Immature natural killer cell (primary cell): Measurements from ENCODE around the gene MED13. TPM values are rescaled to one million over a fixed set of nuclear protein-coding genes. Genes with fewer than 3 reads are reported as not detected.

Experiments
- DNase-seq, 3 donors: peaks; one replicate each; pipeline ENCODE4 v3.0.0; 2022; ENCODE audit warnings: mixed read lengths in 1 of 3
- H3K27ac Mint-ChIP-seq, 6 donors: one replicate each; pipeline ENCODE4 v1.8.0; 2020; ENCODE audit warnings: mixed read lengths in 6 of 6, mild to moderate bottlenecking in 5 of 6, inconsistent platforms in 4 of 6, moderate library complexity in 3 of 6
- H3K27me3 Mint-ChIP-seq, 3 donors: one replicate each; pipeline ENCODE4 v1.8.0; 2020 to 2021; ENCODE audit warnings: low read depth in 3 of 3, mild to moderate bottlenecking in 3 of 3, mixed read lengths in 3 of 3, moderate library complexity in 3 of 3, inconsistent platforms in 1 of 3
- H3K36me3 Mint-ChIP-seq, 3 donors: one replicate each; pipeline ENCODE4 v1.8.0; 2020; ENCODE audit warnings: mixed read lengths in 3 of 3, inconsistent platforms in 2 of 3, mild to moderate bottlenecking in 2 of 3
- H3K4me1 Mint-ChIP-seq, 2 donors: one replicate each; pipeline ENCODE4 v1.8.0; 2020; ENCODE audit warnings: inconsistent platforms in 2 of 2, mild to moderate bottlenecking in 2 of 2, mixed read lengths in 2 of 2, moderate library complexity in 1 of 2
- H3K4me3 Mint-ChIP-seq, 5 donors: one replicate each; pipeline ENCODE4 v1.8.0; 2020; ENCODE audit warnings: mild to moderate bottlenecking in 5 of 5, mixed read lengths in 5 of 5, inconsistent platforms in 3 of 5, moderate library complexity in 3 of 5
- H3K9me3 Mint-ChIP-seq, 6 donors: one replicate each; pipeline ENCODE4 v1.8.0; 2020; ENCODE audit warnings: mild to moderate bottlenecking in 6 of 6, mixed read lengths in 6 of 6, inconsistent platforms in 4 of 6, moderate library complexity in 3 of 6
- polyA plus RNA-seq, 3 donors: library from polyadenylated mRNA; unstranded; fragments of 300-500 nt; fragmentation: Illumina TruSeq; gene quantifications; one replicate each; pipeline ENCODE4 v1.2.3, GENCODE V29; 2021

Gene MED13
- polyA plus RNA-seq, 3 donors from 2014 or later: 0.30 to 5.1 (median 4.5) TPM

DNA sequence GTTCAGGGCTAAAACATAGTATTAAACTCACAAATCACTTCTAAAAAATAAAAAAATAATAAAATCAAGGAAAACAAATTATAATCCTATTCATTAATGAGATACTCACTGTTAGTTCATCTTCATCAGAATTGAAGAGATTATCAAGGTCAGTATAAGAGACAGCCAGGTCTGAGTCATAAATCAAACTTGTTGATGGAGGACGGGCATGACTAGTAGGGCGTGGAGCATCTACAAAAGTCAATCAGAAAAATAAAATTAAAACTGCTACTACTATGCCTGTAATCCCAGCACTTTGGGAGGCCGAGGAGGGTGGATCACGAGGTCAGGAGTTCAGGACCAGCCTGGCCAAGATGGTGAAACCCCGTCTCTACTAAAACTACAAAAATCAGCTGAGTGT lies 78.2 kb downstream of the MED13 start:
- H3K36me3 Mint-ChIP-seq: peaks cover 7 to 23% (median 19%) of the 10 kb centered on the region in 3 donors
- DNase-seq: no peak
- H3K27me3 Mint-ChIP-seq: no peaks in the 10 kb centered on the region
- peaks cover 3 to 15% of the 10 kb centered on the region in 2 donors for H3K4me1 Mint-ChIP-seq
- no peak overlapping the region for H3K27ac Mint-ChIP-seq
- H3K9me3 Mint-ChIP-seq: no peaks in the 10 kb centered on the region
- no peak overlapping the region for H3K4me3 Mint-ChIP-seq

DNA sequence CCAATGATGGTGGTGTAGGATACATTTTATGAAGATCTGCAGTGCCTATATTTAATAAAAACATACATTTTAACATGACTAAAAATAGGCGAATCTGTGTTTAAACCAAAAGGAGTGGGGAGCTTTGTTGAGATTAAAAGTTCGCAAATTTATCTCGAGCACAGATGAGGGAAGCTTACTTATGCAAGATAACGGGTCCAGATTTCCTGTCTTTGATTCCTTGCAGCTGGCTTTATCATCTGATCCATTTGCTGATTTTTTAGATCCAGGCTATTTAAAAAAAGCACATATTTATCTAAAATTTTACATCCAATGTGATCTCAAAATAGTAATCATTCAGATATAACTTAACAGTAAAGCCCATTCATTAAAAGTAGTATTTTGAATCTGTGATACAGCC lies 80.3 kb downstream of the MED13 start:
- no peak for DNase-seq
- no peaks in the 10 kb centered on the region for H3K9me3 Mint-ChIP-seq
- H3K36me3 Mint-ChIP-seq: peaks cover 7 to 26% (median 22%) of the 10 kb centered on the region in 3 donors
- H3K4me1 Mint-ChIP-seq: peaks cover 10 to 24% of the 10 kb centered on the region in 2 donors
- peaks cover 0 to 2% (median 0%) of the 10 kb centered on the region in 3 donors for H3K27me3 Mint-ChIP-seq
- no peak overlapping the region for H3K4me3 Mint-ChIP-seq
- H3K27ac Mint-ChIP-seq: no peak overlapping the region

DNA sequence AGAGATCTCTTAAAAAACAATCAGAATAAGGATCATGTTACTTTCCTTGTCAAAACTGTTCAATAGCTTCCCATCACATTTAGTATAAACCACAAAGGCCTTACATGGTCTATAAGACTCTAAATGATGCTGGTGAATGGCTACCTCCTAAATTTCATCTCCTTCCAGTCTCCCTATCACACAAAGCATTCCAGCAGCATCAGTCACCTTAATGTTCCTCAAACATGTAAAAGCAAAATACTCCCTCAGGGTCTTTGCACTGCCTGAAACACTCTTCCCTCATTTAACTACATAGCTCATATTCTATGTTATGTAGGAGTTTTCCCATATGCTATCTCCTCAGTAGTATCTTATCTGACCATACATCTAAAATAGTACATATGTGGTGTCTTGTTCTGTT lies 83.8 kb downstream of the MED13 start:
- no peaks in the 10 kb centered on the region for H3K9me3 Mint-ChIP-seq
- H3K4me3 Mint-ChIP-seq: no peak overlapping the region
- H3K36me3 Mint-ChIP-seq: peaks cover 0 to 24% (median 13%) of the 10 kb centered on the region in 3 donors
- H3K27me3 Mint-ChIP-seq: peaks cover 0 to 2% (median 0%) of the 10 kb centered on the region in 3 donors
- peaks cover 12 to 27% of the 10 kb centered on the region in 2 donors for H3K4me1 Mint-ChIP-seq
- no peak overlapping the region for H3K27ac Mint-ChIP-seq
- no peak for DNase-seq

DNA sequence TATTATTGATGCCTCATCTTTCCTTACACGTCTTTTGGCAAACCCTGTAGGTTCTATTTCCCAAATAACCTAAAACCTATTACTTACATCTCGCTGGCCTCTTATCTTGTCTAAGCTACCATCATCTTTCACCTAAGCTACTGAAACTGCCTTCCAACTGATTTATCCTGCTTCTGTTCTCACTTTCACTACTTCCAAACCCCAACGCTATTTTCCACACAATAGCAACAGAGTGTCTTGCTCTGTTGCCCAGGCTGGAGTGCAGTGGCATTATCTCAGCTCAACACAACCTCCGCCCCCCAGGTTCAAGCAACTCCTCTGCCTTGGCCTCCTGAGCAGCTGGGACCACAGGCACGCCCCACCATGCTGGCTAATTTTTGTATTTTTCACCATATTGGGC lies 84.5 kb downstream of the MED13 start:
- peaks cover 0 to 28% (median 17%) of the 10 kb centered on the region in 3 donors for H3K36me3 Mint-ChIP-seq
- DNase-seq: no peak
- H3K4me3 Mint-ChIP-seq: no peak overlapping the region
- H3K4me1 Mint-ChIP-seq: peaks cover 12 to 27% of the 10 kb centered on the region in 2 donors
- H3K27ac Mint-ChIP-seq: peak overlapping the region in 3 of 6 donors; percentile 2 to 42 (median 11)
- H3K9me3 Mint-ChIP-seq: no peaks in the 10 kb centered on the region
- peaks cover 0 to 2% (median 0%) of the 10 kb centered on the region in 3 donors for H3K27me3 Mint-ChIP-seq

DNA sequence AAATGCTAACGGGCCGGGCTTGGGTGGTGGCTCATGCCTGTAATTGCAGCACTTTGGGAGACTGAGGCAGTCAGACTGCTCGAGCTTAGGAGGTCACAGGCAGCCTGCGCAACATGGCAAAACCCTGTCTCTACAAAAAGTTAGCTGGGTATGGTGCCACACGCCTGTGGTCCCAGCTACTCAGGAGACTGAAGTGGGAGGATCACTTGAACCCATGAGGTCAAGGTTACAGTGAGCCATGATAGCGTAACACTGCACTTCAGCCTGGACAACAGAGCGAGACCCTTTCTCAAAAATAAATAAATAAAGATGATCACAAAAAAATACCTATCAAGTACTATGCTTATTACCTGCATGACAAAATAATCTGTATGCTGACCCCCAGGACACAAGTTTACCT lies 91.0 kb downstream of the MED13 start:
- H3K27me3 Mint-ChIP-seq: peaks cover 0 to 2% (median 0%) of the 10 kb centered on the region in 3 donors
- no peak for DNase-seq
- H3K36me3 Mint-ChIP-seq: peaks cover 0 to 11% (median 4%) of the 10 kb centered on the region in 3 donors
- no peak overlapping the region for H3K4me3 Mint-ChIP-seq
- peak overlapping the region in 4 of 6 donors; percentile 34 to 61 (median 50) for H3K27ac Mint-ChIP-seq
- peaks cover 9 to 30% of the 10 kb centered on the region in 2 donors for H3K4me1 Mint-ChIP-seq
- H3K9me3 Mint-ChIP-seq: no peaks in the 10 kb centered on the region

DNA sequence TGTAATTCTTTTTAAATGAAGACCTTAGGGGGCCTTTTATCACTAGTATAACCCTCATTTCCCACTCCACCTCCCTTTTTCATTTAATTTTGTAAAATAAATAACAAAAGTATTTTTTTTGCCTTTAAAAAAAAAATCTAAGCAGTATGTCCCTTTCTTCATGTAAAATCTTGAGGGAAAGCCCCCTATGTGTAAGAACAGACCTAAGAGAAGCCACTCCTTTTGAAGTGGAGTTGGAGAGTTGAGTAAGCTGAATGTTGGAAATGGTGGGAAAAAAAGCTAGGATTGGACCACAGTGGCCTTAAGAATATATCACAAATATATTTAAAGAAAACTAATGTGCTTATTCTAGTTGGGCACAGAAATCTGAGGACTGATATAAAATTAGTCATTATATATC lies 92.8 kb downstream of the MED13 start:
- no peaks in the 10 kb centered on the region for H3K9me3 Mint-ChIP-seq

DNA sequence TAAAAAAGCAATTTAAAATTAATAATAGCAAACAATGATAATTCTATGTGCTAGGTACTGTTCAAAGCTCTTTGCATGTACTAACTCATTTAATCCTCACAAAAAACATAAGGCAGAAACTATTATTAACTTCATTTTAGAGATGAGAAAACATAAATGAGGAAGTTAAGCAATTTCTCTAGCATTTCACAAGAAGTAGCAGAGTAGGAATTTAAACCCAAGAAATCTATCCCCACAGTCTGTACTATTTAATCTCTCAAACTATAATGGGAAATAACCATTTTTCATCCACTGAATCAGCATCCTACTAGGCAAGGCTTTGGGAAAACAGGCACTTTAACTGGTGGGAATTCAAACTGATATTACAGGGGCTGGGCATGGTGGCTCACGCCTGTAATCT lies 95.0 kb downstream of the MED13 start:
- Mint-ChIP-seq H3K4me3 (no peak overlapping the region), H3K9me3 (no peaks in the 10 kb centered on the region), H3K27ac (no peak overlapping the region), H3K36me3 (peaks cover 3 to 23% (median 12%) of the 10 kb centered on the region in 3 donors), H3K27me3 (peaks cover 0 to 2% (median 0%) of the 10 kb centered on the region in 3 donors), H3K4me1 (peaks cover 8 to 18% of the 10 kb centered on the region in 2 donors)
- DNase-seq: no peak

More for the DNA sequence above, 92.8 kb downstream of the MED13 start:
- Mint-ChIP-seq H3K4me1 (peaks cover 7 to 28% of the 10 kb centered on the region in 2 donors), H3K4me3 (no peak overlapping the region), H3K36me3 (peaks cover 3 to 19% (median 9%) of the 10 kb centered on the region in 3 donors), H3K27ac (no peak overlapping the region), H3K27me3 (peaks cover 0 to 2% (median 0%) of the 10 kb centered on the region in 3 donors)
- DNase-seq: no peak

DNA sequence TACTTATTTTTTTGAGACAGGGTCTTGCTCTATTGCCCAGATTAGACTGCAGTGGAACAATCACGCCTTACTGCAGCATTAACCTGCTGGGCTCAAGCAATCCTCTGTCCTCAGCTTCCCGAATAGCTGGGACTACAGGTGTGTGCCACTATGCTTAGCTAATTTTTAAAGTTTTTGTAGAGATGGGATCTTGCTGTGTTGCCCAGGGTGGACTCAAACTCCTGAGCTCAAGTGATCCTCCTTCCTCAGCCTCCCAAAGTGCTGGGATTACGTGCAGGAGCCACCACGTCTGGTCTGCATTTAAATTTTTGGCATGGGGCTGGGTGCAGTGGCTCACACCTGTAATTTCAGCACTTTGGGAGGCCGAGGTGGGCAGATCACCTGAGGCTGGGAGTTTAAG lies 96.3 kb downstream of the MED13 start:
- H3K27ac Mint-ChIP-seq: no peak overlapping the region
- H3K4me1 Mint-ChIP-seq: peaks cover 3 to 6% of the 10 kb centered on the region in 2 donors
- no peak for DNase-seq
- H3K27me3 Mint-ChIP-seq: peaks cover 0 to 2% (median 0%) of the 10 kb centered on the region in 3 donors
- H3K36me3 Mint-ChIP-seq: peaks cover 3 to 27% (median 15%) of the 10 kb centered on the region in 3 donors
- H3K4me3 Mint-ChIP-seq: no peak overlapping the region
- H3K9me3 Mint-ChIP-seq: no peaks in the 10 kb centered on the region

DNA sequence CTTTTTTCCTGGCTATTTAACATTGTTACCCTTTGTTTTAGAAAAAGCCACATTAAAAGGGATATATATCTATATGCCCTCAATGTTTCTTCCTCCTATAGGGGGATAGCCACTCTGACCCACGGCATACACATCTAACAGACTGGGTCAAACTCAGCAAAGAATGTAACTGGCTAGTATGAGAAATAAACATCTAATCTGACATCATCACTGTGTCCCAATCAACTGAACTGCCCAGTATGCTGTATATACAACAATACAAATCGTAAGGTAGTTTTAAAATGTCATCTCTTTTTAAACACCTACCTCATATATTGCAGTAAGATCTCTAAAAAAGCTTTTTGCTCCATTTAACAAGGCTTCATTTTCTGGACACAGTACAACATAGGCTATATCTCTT lies 97.3 kb downstream of the MED13 start:
- no peak for DNase-seq
- peaks cover 3 to 32% (median 19%) of the 10 kb centered on the region in 3 donors for H3K36me3 Mint-ChIP-seq
- H3K4me3 Mint-ChIP-seq: no peak overlapping the region
- H3K27me3 Mint-ChIP-seq: peaks cover 0 to 2% (median 0%) of the 10 kb centered on the region in 3 donors
- H3K9me3 Mint-ChIP-seq: no peaks in the 10 kb centered on the region
- H3K4me1 Mint-ChIP-seq: peaks cover 4 to 8% of the 10 kb centered on the region in 2 donors
- peak overlapping the region in 1 of 6 donors; percentile 41 for H3K27ac Mint-ChIP-seq

DNA sequence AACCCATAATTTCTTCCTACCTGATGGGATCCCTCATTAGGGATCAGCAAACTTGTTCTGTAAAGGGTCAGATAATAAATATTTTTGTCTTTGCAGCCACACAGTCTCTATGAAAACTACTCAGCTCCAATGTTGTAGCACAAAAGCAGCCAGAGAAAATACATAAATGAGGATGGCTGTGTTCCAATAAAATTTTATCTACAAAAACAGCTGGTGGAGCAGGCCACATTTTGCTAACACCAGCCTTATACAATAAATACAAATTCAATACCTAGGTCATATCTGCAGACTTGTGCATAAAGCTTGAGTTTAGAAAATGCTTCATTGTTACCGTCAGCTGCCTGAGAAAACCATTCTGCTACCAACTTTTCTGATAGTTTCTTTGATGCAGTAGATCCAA lies 98.9 kb downstream of the MED13 start:
- no peaks in the 10 kb centered on the region for H3K9me3 Mint-ChIP-seq
- no peak for DNase-seq
- peaks cover 4 to 11% of the 10 kb centered on the region in 2 donors for H3K4me1 Mint-ChIP-seq
- no peak overlapping the region for H3K4me3 Mint-ChIP-seq
- H3K27me3 Mint-ChIP-seq: peaks cover 0 to 2% (median 0%) of the 10 kb centered on the region in 3 donors
- H3K27ac Mint-ChIP-seq: no peak overlapping the region
- H3K36me3 Mint-ChIP-seq: peaks cover 3 to 30% (median 19%) of the 10 kb centered on the region in 3 donors

DNA sequence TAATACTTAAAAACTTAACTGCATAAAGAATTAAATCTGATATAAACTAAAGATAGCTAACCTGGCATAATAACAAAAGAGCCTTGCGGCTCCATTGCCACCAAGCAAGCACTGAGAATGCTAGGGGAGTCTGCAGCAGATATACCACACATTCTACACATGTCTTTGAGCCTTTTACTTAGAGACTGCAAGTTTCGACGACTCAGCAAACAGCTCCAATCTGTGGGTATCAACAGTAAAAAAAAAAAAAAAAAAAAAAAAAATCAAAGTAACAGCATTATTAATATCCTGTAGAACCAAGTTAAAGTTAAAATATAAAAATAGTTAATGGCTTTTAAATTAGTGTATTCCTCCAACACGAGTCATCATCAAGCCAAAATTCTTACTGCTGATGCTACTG lies 109.5 kb downstream of the MED13 start:
- Mint-ChIP-seq H3K4me1 (no peaks in the 10 kb centered on the region), H3K9me3 (no peaks in the 10 kb centered on the region), H3K27me3 (peaks cover 0 to 5% (median 0%) of the 10 kb centered on the region in 3 donors), H3K36me3 (peaks cover 8 to 27% (median 18%) of the 10 kb centered on the region in 3 donors), H3K4me3 (no peak overlapping the region), H3K27ac (no peak overlapping the region)
- no peak for DNase-seq

DNA sequence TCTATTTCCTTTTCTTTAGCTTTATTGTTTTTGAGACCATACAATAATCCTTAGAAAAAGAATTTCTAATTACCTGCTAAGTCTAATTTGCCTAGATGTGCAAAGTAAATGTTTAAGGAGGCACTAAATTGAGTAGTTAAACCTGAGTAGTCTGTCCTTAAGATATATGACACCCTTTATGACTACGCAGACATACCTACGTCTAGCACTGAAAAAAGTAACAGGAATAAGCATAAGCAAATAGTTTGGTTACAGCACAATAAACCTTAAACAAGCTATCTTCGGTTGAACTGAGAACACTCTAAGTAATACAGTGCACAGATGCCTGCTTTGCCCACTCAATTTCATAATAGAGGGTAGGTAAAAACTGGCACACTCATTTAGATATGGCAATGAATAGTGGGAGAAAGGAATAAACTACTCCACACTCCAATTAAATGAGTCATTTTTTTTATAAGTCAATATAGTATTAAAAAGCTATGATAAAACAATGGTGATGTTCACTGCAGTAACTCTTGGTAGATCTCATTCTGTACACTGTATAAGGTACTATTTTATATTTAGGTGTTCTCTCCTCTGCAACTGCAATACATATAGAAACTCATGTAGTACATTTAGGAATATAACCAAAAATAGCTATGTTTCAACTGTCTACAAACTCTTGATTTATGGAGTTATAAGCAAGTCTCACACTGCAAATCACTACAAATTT lies 117.6 kb downstream of the MED13 start:
- H3K27ac Mint-ChIP-seq: no peak overlapping the region
- H3K4me3 Mint-ChIP-seq: no peak overlapping the region
- H3K9me3 Mint-ChIP-seq: no peaks in the 10 kb centered on the region
- peaks cover 10 to 44% (median 15%) of the 10 kb centered on the region in 3 donors for H3K36me3 Mint-ChIP-seq
- no peak for DNase-seq
- H3K4me1 Mint-ChIP-seq: no peaks in the 10 kb centered on the region
- H3K27me3 Mint-ChIP-seq: no peaks in the 10 kb centered on the region

DNA sequence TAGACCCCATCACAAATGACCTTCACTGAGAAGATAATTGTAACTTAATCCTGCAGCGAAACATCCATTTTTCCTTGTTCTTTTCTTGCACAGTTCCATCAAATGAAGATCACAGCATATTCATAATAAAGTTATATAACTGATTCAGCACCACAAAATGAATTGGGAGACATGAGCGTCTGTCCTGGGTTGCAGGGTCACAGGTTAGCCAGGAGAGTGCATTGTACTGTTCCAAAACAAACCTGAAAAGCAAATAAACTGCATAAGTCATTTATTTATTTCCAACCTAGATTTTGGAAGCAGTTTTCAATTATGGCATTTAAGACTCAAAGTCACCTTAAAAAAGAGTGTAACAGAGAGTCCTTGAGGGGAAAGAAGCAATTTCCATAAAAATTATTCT lies 118.7 kb downstream of the MED13 start:
- DNase-seq: no peak
- H3K27ac Mint-ChIP-seq: no peak overlapping the region
- H3K4me3 Mint-ChIP-seq: no peak overlapping the region
- H3K4me1 Mint-ChIP-seq: no peaks in the 10 kb centered on the region
- H3K36me3 Mint-ChIP-seq: peaks cover 9 to 37% (median 10%) of the 10 kb centered on the region in 3 donors
- no peaks in the 10 kb centered on the region for H3K27me3 Mint-ChIP-seq
- H3K9me3 Mint-ChIP-seq: no peaks in the 10 kb centered on the region

DNA sequence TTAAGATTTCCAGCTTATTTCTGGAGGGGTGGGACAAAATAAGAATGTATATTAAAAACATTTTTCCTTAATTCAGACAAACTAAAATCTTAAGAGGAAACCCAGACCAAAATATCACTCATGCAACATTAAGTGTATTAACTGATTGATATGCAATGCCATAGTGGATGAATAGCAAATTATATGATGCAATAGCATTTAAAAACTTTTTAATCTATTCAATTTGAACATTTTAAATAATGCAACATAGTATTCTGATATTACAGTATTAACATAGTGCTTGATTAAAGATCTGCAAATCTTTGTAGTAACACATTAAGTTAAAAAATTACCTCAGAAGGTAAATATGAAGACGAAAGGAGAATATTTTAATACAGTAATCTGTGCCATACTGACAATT lies 122.0 kb downstream of the MED13 start:
- H3K27me3 Mint-ChIP-seq: no peaks in the 10 kb centered on the region
- H3K9me3 Mint-ChIP-seq: no peaks in the 10 kb centered on the region
- H3K27ac Mint-ChIP-seq: no peak overlapping the region
- H3K4me1 Mint-ChIP-seq: no peaks in the 10 kb centered on the region
- no peak overlapping the region for H3K4me3 Mint-ChIP-seq
- no peak for DNase-seq
- peaks cover 6 to 25% (median 9%) of the 10 kb centered on the region in 3 donors for H3K36me3 Mint-ChIP-seq
